ENCODE results near the gene MAPRE2.

DNA sequence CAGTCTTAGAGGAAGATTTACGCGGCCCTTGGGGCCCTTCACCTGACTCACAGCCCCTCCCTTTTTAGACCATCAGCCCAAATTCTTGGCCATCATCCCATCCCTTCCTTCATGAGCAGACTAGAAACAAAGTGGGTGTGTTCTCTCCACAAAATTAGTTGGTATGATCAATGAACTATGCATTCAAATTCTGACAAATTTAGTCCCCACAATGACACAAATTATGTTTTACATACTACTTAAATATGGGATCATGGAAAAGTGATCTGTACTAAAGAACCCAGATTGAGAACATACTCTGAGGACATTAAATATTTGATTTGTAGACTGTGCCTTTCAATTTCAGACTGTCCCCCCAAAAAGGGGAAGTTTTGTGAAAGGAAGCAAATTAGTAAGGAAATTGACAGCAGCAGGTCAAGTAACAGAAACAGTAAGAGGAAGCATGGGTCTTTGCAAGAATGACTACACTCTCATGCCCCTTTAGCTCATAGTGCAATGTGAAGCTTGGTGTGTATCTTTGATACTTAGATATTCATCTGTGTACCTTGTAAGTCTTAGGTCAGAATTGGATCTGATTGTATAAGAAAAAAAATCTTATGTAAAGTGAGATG lies 2.2 kb upstream of the MAPRE2 start:
- TF ChIP-seq GATA3 (IDR thresholded peaks at IDR 0.05; ENCODE audit: low read depth, low read length) (no peak), GATA2 (IDR thresholded peaks at IDR 0.05; ENCODE audit: low read depth, low read length) (no peak)
